ENCODE data around the gene BRD4.

DNA sequence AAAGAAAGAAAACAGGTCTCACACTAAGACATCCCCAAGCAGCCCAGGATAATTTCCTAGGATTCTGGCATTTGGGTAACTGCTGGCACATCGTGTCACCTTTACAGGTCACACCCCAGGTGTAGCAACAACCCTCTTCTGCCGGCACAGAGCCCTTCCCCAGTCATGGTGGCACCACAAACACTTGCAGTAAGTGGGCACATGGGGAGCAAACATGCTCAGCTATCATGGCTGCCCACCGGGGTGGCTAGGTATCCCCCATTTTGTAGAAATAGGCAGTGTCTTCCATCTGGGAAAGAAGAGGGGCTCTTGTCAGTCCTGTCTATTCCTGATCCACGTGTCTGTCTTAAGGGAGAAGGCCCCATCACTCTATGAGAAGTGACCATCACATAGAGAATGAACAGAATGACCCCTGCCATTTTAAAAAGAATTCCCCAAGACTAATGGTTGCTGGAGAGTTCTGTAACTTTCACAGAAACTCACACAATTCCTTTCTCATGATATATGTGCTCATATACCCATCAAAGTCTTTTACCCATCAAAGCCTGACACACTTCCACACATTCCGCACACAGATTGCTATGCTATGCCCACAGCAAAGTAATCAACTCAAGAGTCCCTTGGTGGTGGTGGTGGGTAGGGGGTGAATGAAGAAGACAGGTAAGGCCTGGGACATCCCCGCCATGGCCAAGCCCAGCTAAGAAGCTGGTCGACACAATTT, 33.3 kb downstream of the BRD4 start:
- TF ChIP-seq, protein P1, sequence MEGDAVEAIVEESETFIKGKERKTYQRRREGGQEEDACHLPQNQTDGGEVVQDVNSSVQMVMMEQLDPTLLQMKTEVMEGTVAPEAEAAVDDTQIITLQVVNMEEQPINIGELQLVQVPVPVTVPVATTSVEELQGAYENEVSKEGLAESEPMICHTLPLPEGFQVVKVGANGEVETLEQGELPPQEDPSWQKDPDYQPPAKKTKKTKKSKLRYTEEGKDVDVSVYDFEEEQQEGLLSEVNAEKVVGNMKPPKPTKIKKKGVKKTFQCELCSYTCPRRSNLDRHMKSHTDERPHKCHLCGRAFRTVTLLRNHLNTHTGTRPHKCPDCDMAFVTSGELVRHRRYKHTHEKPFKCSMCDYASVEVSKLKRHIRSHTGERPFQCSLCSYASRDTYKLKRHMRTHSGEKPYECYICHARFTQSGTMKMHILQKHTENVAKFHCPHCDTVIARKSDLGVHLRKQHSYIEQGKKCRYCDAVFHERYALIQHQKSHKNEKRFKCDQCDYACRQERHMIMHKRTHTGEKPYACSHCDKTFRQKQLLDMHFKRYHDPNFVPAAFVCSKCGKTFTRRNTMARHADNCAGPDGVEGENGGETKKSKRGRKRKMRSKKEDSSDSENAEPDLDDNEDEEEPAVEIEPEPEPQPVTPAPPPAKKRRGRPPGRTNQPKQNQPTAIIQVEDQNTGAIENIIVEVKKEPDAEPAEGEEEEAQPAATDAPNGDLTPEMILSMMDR (IDR thresholded peaks at IDR 0.05) = no peak
- TF ChIP-seq POLR2A (IDR thresholded peaks at IDR 0.05) = no peak

Measured in stomach (tissue), 4 donors.